ENCODE measurements around the gene DNAJB5.
"Not testable (repeated sequence)": the region's sequence is repeated elsewhere in the genome, so short reads cannot be mapped to it uniquely, and the experiment has no call there.

Gene DNAJB5

GRCh38 chr9:35001285-35001677 lies 11.7 kb downstream of the DNAJB5 start:
- DNase-seq: no peak

DNA sequence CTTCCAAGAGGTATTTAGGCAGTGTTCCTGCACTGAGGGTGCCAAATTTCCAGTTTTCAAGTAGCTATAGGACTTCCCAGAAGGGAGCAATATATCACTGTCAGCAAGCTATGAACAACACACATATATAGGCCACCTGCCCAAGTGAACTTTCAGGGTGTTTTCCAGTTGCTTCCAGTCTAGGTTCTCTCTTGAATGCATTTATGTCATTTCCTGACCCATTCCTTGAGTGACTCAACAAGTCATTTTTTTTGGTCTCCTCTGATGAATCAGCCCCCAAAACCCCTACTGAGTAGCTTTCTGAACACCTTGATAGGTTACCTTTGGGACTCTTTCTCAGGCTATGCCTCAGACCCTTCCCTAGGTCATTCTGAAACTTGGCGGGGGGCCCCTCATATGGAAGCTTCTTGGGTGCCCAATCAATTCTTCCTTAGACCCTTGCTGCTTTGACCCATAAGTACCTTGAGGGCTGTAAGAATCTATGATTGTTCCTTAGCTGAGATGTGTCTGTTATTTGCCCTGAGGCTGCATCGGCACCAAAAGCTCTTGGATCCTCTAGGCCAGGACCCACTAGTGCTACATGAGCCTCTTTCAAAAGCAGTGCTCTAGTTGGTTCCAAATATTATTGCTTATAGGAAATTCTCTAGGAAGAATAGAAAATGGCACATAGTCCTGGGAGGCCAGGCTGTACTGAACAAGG lies 12.4 kb downstream of the DNAJB5 start:
- no peak for DNase-seq

- DNase-seq: no peak
Observed at GRCh38 chr9:35002623-35003022, 13.1 kb downstream of the DNAJB5 start.

GRCh38 chr9:35004299-35004698 lies 14.8 kb downstream of the DNAJB5 start:
- DNase-seq: not testable (repeated sequence)

- no peak for DNase-seq
Observed at GRCh38 chr9:35010351-35010958, 20.9 kb downstream of the DNAJB5 start.

- DNase-seq: no peak
Observed at GRCh38 chr9:35014517-35014916, 25.0 kb downstream of the DNAJB5 start.

DNA sequence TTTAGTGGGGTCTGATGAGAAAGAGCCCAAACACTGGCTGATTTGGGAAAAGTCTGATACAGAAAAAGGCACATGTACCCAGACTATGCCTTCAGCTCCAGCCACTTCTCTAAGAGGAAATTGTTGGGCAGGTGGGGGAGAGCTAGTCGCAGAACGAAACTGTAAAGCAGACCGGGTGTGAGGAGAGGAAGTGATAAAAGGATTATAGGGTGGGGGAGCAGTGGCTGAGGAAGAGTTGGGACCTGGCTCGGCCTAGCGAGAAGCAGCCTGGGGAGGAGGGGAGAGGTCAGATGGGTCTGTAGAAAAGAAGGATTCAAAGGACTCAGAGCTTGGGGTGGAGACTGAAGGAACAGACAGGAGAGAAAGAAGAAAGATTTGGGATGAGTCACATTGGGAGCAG lies 33.9 kb downstream of the DNAJB5 start:
- not testable (repeated sequence) for DNase-seq

DNA sequence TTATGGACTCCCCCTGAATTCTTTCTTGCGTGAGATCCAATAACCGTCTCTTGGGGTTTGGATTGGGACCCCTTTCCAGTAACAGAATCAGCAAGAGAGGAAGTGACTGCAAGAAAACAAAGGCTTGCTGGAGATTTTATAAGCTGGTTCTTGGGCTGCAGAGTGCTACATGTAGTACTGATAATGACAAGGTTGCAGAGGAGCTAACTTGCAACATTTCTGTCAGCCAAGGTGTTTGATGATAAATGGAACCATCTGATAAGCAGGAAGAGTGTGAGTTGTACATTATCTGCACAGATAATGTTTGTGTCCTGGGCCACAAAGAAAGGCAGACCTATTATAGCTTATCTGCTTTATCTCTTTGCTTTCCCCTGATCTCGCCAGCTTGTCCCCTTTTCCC lies 37.1 kb downstream of the DNAJB5 start:
- DNase-seq: no peak

DNA sequence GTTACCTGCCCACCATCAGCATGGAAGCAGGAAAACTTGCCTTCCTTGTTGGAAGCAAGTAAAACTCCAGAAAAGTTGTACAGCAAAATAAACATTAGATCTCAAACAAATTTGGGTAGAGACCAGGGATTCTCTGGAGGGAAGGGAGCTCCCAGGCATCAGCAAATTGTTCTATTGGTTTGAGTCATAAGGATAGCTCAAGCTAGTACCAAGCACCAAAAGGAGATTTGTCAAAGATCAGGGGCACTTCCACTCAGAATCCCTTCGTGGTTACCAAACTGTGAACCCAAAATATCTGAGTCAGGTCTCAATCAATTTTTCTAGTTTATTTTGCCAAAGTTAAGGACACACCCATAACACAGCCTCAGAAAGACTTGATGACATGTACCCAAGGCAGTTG lies 37.8 kb downstream of the DNAJB5 start:
- DNase-seq: no peak

DNA sequence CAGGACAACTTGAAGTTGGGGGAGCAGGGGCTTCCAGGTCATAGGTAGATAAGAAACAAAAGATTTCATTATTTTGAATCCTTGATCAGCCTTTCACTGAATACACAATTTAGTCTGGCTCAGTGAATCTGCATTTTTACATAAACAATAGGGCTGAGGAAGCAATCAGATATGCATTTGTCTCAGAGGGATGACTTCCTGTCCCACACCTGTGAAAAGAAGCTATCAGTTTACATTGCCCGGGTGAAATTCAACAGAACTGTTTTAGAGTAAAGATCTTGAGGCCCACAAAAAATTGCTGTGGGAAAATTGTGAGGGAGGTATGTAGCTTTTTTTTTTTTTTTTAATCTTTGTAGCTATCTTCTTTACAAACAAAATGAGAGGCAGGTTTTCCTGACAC lies 38.3 kb downstream of the DNAJB5 start:
- no peak for DNase-seq

GRCh38 chr9:35028341-35028740 lies 38.8 kb downstream of the DNAJB5 start:
- no peak for DNase-seq

DNA sequence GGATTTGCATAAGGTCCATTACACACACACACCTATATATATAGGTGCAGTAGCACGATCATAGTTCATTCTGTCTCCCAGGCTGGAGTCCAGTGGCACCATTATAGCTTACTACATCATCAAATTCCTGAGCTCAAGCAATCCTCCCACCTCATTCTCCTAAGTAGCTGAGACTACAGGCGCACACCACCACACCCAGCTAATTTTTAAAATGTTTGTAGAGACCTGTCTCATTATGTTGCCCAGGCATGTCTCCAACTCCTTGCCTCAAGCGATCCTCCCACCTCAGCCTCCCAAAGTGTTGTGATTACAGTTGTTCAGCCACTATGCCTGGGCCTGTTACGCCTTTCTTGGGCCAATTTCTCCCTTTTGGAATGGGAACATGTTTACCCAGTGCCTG lies 39.7 kb downstream of the DNAJB5 start:
- no peak for DNase-seq

- DNase-seq: no peak
Observed at GRCh38 chr9:35029852-35030251, 40.3 kb downstream of the DNAJB5 start.

- no peak for DNase-seq
Observed at GRCh38 chr9:35033101-35033500, 43.6 kb downstream of the DNAJB5 start.

DNA sequence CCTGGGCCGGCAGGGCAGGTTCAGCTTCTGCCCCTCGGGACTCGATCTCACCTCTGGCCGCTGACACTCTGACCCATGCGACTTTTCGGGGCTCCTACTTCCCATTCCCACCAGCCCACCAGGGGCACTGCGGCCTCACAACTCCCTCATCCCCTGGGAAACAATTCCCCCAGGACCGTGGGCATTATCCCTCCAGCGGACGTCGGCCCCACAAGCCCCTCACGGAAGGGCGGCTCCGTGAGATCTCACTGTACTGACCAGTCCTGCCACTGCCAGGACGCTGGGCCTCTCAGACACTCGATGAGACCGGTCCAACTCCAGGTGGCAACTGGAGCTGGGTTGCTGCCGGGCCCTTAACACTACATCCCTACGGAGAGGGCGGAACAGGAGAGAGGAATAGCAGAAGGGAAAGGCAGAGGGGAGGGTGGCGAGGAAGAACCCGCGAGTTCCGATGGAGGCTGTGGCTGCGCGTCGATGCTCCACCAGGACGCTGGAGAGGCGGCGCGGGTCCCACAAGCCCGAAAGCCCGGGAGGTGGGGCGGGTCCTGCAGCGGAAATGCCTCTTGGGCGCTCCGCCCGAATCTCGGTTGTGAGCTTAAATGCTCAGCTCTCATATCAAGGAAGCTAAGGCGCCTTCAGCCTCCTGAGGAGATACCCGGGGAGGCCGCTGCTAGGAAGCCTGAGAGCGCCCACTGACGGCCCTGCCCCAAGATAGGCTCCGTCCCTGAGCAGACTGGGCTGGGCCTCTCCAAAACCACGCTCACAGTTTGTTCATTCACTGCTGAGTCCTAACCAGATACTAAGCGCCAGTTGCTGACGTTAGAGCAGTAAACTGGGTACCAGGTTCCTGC lies 46.5 kb downstream of the DNAJB5 start:
- no peak for DNase-seq

DNA sequence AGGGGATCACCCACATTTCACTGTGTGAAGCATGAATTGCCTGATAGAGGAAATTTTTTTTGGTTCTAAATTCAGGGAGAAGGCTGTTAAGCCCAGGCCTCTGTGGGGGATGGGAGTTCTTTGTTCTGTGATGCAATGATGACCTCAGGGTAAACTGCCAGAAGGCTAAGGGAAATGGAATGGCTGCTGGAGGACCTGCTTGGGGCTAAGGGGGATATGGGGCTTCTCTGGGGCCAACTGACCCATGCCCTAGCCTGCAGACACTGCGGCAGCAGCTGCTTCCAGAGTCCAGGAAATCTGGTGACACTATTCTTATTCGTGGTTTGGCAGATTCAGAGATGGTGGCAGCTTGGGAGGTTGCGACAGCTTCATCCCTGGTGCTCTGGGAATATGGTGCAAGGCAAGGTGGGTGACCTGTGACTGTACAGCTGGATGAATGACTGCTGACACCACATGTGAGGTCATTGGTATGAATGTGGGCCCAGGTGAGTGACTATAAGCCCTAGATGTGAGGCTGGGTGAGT lies 52.6 kb downstream of the DNAJB5 start:
- DNase-seq: no peak

- DNase-seq: no peak
Observed at GRCh38 chr9:35042891-35043545, 53.5 kb downstream of the DNAJB5 start.

GRCh38 chr9:35044071-35044470 lies 54.5 kb downstream of the DNAJB5 start:
- no peak for DNase-seq
